Coronary artery (tissue), 2 donors: ENCODE measurements around the gene PSD4.

Experiments used
- DNase-seq: peaks from one replicate; pipeline ENCODE4 v3.0.0-alpha.2; 2017; ENCODE audit warnings: low spot score
- H3K27ac ChIP-seq, 2 donors: fragments of 200-600 bp; sonication (generic); one replicate each; pipeline ENCODE4 v1.5.1; 2016 to 2019
- H3K4me3 ChIP-seq: fragments of 200-600 bp; sonication (generic); 2 replicates; pipeline ENCODE4 v1.5.1; 2016; ENCODE audit warnings: mild to moderate bottlenecking, moderate library complexity
- TF ChIP-seq, protein P1 (sequence below): fragments of 200-600 bp; sonication (generic); IDR thresholded peaks from one replicate; pipeline ENCODE4 v1.5.1; 2019; ENCODE audit warnings: antibody characterized with exemption

Gene PSD4

DNA sequence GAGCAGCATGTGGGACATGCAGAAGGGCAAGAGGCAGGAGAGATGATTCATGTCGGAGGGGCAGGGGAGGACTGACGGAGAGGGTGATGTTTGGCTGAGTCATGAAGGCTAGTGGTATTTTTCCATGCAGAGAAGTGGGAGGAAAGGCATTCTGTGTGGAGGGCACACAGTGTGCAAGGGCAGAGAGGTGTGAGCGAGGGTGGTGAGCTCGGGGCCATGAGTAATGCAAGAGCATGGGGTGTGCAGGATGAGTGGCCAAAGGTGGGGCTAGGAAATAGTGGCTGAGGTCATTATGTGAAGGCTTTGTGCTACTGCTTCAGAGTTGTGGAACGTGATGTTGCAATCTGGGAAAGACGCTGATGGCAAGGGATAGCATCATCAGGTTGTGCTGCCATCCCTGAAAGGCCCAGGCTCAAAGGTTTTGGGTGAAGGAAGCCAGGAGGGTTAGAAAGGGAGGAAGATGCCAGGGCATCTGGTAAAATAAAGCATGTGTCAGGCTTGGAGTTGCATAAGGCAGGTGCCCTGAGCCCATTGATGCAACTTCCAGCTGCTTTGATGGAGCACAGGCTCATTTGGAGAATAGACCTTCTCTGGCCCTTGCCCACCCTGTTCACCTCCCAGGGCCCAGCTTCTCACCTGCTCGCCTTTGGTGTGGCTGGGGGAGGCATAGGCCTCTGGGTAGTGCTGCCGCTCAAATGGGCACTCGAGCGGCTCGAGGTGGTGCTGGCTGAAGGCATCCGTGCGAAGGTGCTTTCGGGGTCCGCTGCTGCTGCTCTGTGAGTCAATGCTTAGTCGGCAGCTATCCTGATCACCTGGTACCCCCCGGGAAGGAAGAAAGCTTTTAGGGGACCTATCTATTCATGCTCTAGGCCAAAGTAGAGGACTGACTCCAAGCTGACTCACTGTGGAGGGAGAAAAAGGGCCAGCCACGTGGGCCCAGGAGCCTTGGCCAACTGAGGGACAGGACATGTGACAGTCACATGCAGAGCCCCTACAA is 67.4 kb downstream of the PSD4 start:
- peak overlapping the region; percentile 11 for H3K4me3 ChIP-seq
- peak overlapping the region; percentile 50 to 88 for H3K27ac ChIP-seq
- peak; percentile 94 for DNase-seq
- TF ChIP-seq, protein P1, sequence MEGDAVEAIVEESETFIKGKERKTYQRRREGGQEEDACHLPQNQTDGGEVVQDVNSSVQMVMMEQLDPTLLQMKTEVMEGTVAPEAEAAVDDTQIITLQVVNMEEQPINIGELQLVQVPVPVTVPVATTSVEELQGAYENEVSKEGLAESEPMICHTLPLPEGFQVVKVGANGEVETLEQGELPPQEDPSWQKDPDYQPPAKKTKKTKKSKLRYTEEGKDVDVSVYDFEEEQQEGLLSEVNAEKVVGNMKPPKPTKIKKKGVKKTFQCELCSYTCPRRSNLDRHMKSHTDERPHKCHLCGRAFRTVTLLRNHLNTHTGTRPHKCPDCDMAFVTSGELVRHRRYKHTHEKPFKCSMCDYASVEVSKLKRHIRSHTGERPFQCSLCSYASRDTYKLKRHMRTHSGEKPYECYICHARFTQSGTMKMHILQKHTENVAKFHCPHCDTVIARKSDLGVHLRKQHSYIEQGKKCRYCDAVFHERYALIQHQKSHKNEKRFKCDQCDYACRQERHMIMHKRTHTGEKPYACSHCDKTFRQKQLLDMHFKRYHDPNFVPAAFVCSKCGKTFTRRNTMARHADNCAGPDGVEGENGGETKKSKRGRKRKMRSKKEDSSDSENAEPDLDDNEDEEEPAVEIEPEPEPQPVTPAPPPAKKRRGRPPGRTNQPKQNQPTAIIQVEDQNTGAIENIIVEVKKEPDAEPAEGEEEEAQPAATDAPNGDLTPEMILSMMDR = no peak

DNA sequence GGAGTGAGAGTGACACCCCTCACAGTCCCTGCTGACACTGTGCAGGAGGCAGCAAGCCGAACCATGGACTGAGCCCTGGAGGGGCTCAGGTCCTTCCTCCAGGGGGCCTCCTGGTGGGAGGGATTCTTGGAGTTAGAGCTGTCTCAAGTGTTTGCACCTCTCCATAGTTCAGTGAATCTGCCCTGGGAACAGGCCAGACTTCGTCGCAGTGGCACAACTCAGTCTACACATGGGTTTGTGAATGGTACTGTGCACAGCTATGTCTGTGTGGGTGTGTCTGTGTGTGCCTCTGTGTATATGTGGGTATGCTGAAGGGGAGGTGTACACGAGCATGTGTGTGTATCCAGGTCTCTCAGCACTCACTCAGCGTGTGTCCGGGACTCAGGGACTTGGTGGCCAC is 68.6 kb downstream of the PSD4 start:
- TF ChIP-seq, protein P1 = no peak
- H3K4me3 ChIP-seq = no peak overlapping the region
- H3K27ac ChIP-seq = peak overlapping the region in 1 of 2 donors; percentile 88
- DNase-seq = no peak

DNA sequence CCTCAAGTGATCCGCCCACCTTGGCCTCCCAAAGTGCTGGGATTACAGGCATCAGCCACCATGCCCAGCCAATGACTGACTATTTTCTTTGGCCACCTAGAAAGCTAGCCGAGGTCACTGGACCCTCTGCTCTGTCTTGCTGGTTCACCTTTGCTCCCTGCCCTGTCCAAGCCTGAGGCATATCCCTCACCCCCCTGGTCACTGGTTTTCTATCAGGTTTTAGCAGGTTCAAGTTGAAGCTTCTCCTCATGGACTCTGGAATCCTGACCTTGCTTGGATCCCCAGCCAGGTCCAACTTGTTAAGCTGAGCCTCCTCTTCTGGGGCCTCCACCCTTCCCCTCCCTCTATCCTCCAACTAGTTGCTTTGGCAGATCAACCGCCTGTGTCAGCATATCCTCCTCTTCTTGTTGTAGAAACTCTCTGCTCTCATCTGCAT is 71.5 kb downstream of the PSD4 start:
- no peak for DNase-seq
- H3K4me3 ChIP-seq = no peak overlapping the region

DNA sequence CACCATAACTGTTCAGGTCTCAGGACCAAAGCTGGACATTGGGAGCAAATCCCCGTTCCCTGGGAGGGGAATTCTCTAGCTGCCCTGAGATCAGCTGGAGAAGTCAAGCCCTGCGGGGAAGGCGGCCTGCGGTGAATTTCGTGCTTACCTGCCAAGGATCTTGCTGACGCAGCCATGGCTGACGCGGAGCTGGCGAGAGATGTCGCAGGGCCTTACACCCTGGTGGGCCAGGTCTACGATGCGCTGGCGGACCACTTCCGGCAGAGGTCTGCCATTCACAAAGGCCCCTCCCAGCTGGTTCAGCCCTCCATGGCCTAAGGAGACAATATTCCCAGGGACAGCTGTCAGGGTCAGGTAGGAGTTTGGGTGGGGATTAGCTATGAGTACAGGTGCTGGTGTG is 72.8 kb downstream of the PSD4 start:
- no peak for DNase-seq
- no peak overlapping the region for H3K4me3 ChIP-seq
- no peak overlapping the region for H3K27ac ChIP-seq
- TF ChIP-seq, protein P1 = no peak

More for the DNA sequence above, 71.5 kb downstream of the PSD4 start:
- H3K27ac ChIP-seq = peak overlapping the region in 1 of 2 donors; percentile 51
- TF ChIP-seq, protein P1 = no peak

DNA sequence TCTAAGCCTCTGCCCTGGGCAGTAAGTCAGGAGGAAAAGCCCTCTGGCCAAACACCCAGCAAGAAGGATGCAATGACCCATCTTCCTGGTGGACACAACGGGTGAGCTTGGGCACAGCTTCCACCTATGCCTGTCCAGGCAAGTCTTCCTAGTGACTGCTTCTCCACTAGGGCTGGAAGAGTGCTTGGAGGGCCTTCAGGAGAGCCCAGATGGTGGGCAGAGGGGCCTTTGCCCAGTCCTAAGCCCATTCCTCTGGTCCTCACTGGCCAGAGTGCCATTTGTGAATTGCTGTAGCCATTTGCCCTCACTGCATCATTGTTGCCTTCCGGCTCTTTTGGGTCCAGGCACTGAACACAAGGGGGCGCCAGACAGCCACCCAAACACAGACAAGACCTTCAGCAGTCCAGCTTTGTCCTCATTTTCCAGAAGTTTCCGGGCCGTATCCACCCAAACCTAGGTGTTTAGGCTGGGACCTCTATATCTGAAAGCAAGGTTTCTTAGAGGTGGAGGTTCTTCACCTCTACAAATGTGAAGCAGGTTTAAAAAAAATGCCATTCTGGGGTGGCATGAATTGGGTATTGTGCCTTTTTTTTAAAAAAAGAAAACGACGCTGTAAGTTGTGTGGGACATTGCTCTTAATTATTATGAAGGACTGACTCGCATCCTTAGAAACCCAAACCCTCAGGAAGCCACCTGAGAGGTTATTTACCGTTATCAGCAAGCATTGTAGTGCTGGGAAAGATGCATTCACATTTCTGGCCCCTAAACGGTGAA is 75.4 kb downstream of the PSD4 start:
- peak; percentile 86 for DNase-seq
- no peak overlapping the region for H3K4me3 ChIP-seq
- TF ChIP-seq, protein P1 = peak; percentile 82

DNA sequence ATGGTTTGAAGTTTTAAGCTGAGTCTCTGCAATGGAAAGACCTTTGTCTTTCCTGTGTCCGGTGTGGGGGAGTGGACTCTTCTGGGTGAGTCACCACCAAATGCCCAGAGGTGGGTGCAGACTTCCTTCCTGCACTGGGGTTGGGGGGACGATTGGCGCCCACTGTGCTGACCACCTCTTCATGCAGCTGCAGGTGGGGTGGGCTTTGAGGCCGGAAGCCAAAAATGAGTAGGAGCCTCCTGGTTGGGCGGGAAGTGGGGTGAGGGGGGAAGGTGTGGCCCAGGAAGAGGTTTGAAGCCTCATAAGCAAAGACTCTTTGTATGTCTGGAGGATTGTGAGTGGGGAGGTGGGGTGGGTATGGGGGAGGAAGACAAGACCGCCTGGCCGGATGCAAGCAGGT is 77.3 kb downstream of the PSD4 start:
- DNase-seq = no peak
- H3K4me3 ChIP-seq = no peak overlapping the region
- TF ChIP-seq, protein P1 = no peak
- H3K27ac ChIP-seq = no peak overlapping the region

More for the DNA sequence above, 75.4 kb downstream of the PSD4 start:
- H3K27ac ChIP-seq = no peak overlapping the region
